GM23338 (cell line): ENCODE results near the gene RPS21. TPM values are rescaled to one million over a fixed set of nuclear protein-coding genes. Genes with fewer than 3 reads are reported as not detected.

Experiments used
- ATAC-seq: fragments of 200-7000 bp; cut with Tn5 transposase; 3 replicates; pipeline ENCODE4 v1.9.1; 2020
- DNase-seq: peaks from one replicate; pipeline ENCODE4 v3.0.0-alpha.2; 2015; ENCODE audit warnings: low spot score
- H2AFZ ChIP-seq: fragments of 200-600 bp; sonication (generic); 2 replicates; pipeline ENCODE4 v1.8.0; 2016; ENCODE audit warnings: antibody characterized with exemption, mild to moderate bottlenecking, moderate library complexity
- H3F3A ChIP-seq: fragments of 200-600 bp; sonication (generic); replicated peaks from 2 replicates; pipeline ENCODE4 v1.8.0; 2017; ENCODE audit warnings: antibody characterized with exemption, mixed run types, low read depth
- H3K27ac ChIP-seq: fragments of 200-600 bp; sonication (generic); 2 replicates; pipeline ENCODE4 v1.6.1; 2016; ENCODE audit warnings: low read depth
- H3K27me3 ChIP-seq: fragments of 200-600 bp; sonication (generic); 2 replicates; pipeline ENCODE4 v1.8.0; 2016; ENCODE audit warnings: mild to moderate bottlenecking, mixed run types, moderate library complexity; ENCODE audit not compliant: insufficient read depth
- H3K36me3 ChIP-seq: fragments of 200-600 bp; sonication (generic); 2 replicates; pipeline ENCODE4 v1.8.0; 2016; ENCODE audit warnings: mild to moderate bottlenecking; ENCODE audit not compliant: insufficient read depth
- H3K4me1 ChIP-seq: fragments of 200-600 bp; sonication (generic); 2 replicates; pipeline ENCODE4 v1.8.0; 2016; ENCODE audit warnings: mild to moderate bottlenecking, moderate library complexity; ENCODE audit not compliant: insufficient read depth
- H3K4me2 ChIP-seq: fragments of 200-600 bp; sonication (generic); 2 replicates; pipeline ENCODE4 v1.7.1; 2017; ENCODE audit warnings: mixed run types
- H3K4me3 ChIP-seq: fragments of 200-600 bp; sonication (generic); 2 replicates; pipeline ENCODE4 v1.6.1; 2016; ENCODE audit warnings: mixed run types
- H3K79me2 ChIP-seq: fragments of 200-600 bp; sonication (generic); replicated peaks from 2 replicates; pipeline ENCODE4 v1.8.0; 2017; ENCODE audit warnings: mild to moderate bottlenecking; ENCODE audit not compliant: insufficient read depth
- H3K9me2 ChIP-seq: fragments of 200-600 bp; sonication (generic); 2 replicates; pipeline ENCODE4 v1.8.0; 2017; ENCODE audit not compliant: insufficient read depth
- H4K20me1 ChIP-seq: fragments of 200-600 bp; sonication (generic); replicated peaks from 2 replicates; pipeline ENCODE4 v1.8.0; 2017; ENCODE audit warnings: mild to moderate bottlenecking; ENCODE audit not compliant: insufficient read depth
- H3K27ac Mint-ChIP-seq: 2 replicates; pipeline ENCODE4 v1.8.0; 2020; ENCODE audit warnings: inconsistent platforms, mild to moderate bottlenecking, moderate library complexity, mixed read lengths
- H3K27me3 Mint-ChIP-seq: 3 replicates; pipeline ENCODE4 v1.8.0; 2022; ENCODE audit warnings: low read depth, mild to moderate bottlenecking, moderate library complexity, mixed read lengths, inconsistent platforms; ENCODE audit not compliant: insufficient read depth, poor library complexity
- H3K36me3 Mint-ChIP-seq: 3 replicates; pipeline ENCODE4 v1.8.0; 2021; ENCODE audit warnings: low read depth, mild to moderate bottlenecking, inconsistent platforms, moderate library complexity, mixed read lengths
- H3K4me1 Mint-ChIP-seq: 3 replicates; pipeline ENCODE4 v1.8.0; 2020; ENCODE audit warnings: mild to moderate bottlenecking, inconsistent platforms, mixed read lengths
- H3K4me3 Mint-ChIP-seq: 3 replicates; pipeline ENCODE4 v1.8.0; 2021; ENCODE audit warnings: moderate library complexity, mild to moderate bottlenecking, inconsistent platforms, mixed read lengths
- H3K9me3 Mint-ChIP-seq: 3 replicates; pipeline ENCODE4 v1.8.0; 2020; ENCODE audit warnings: moderate library complexity, mild to moderate bottlenecking, inconsistent platforms, mixed read lengths
- NANOG ChIP-seq: IDR thresholded peaks from 2 replicates; pipeline ENCODE4 v1.6.1; 2016; ENCODE audit warnings: antibody characterized with exemption, borderline replicate concordance
- ZNF114 ChIP-seq: fragments of 250-450 bp; sonication (Bioruptor Pico); IDR thresholded peaks from 2 replicates; pipeline ENCODE4 v1.5.0; 2020; ENCODE audit warnings: mild to moderate bottlenecking, moderate library complexity
- polyA plus RNA-seq: library from polyadenylated mRNA; unstranded; fragments of >200 nt; fragmentation: Nextera tagmentation; extraction: Ambion mirVana; gene quantifications from 2 replicates; pipeline ENCODE4 v1.2.1, GENCODE V29; 2016
- total RNA-seq: library from RNA; depleted of rRNA; stranded (reverse); fragments of >200 nt; shearing (Covaris generic); gene quantifications from 2 replicates; pipeline ENCODE4 v1.2.3, GENCODE V29; 2014
- TF ChIP-seq, protein P1 (sequence below): fragments of 250-450 bp; sonication (Bioruptor Pico); IDR thresholded peaks from 2 replicates; pipeline ENCODE4 v1.5.0; 2020; ENCODE audit warnings: mild to moderate bottlenecking, moderate library complexity
- TF ChIP-seq, protein P2 (sequence below): IDR thresholded peaks from one replicate; pipeline ENCODE4 v1.6.1; 2018; ENCODE audit warnings: antibody characterized with exemption; ENCODE audit not compliant: unreplicated experiment

Gene RPS21
- total and polyA plus RNA-seq, 2 experiments from 2014 or later = 759 to 2,298 TPM

DNA sequence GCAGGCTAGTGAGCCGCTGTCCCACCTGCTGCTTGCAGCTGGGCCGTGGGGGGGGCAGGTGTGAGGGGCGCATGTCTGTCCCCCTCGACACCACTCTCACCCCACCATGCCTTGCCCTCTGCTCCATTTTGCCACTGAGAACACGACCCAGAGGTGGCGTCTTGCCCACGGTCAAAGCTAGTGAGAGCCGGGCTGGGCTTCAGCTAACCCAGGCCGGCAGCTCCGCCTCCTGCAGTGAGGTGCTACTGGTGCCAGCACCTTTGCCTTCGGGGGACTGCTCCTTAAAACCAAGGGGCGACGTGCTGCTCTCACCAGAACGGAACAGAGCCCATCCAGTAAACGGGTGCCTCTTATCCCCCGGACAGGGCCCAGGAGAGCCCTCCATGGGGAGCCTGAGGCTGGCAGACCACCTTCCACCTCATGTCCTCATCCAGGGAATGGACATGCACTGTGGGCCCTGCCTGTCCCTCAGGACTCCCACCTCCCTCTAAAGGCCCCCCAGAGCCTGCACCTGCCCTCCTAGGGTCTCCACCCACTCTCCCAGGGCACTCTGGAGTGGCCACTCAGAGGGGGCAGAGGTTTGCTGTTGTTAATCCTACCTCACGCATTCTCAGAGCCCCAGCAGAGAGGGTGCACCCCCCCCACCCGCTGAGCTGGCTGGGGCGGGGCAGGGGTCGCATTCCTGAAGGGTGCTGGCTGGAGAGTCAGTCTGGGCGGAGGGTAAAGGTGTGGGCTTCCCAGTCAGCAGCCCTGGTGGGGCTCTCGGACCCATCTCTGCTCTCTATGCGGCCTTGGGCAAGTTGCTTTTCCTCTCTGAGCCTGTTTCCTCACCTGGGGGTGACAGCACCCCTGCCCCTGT lies 37.6 kb downstream of the RPS21 start:
- H3K4me1 Mint-ChIP-seq = peaks cover 37% of the 10 kb centered on the region
- ATAC-seq = no peak

More for the DNA sequence above, 37.6 kb downstream of the RPS21 start:
- Mint-ChIP-seq H3K27ac (no peak overlapping the region), H3K36me3 (no peaks in the 10 kb centered on the region), H3K4me3 (no peak overlapping the region), H3K27me3 (peaks cover 6% of the 10 kb centered on the region), H3K9me3 (no peaks in the 10 kb centered on the region)
- Histone ChIP-seq H4K20me1 (no peaks in the 10 kb centered on the region), H3K79me2 (no peaks in the 10 kb centered on the region), H3K4me2 (no peak overlapping the region), H3K27me3 (no peaks in the 10 kb centered on the region), H3K4me1 (peaks cover 16% of the 10 kb centered on the region), H3K9me2 (no peaks in the 10 kb centered on the region), H3F3A (peaks cover 12% of the 10 kb centered on the region), H2AFZ (no peak overlapping the region), H3K36me3 (no peaks in the 10 kb centered on the region), H3K27ac (no peak overlapping the region), H3K4me3 (no peak overlapping the region)
- TF ChIP-seq, protein P1, sequence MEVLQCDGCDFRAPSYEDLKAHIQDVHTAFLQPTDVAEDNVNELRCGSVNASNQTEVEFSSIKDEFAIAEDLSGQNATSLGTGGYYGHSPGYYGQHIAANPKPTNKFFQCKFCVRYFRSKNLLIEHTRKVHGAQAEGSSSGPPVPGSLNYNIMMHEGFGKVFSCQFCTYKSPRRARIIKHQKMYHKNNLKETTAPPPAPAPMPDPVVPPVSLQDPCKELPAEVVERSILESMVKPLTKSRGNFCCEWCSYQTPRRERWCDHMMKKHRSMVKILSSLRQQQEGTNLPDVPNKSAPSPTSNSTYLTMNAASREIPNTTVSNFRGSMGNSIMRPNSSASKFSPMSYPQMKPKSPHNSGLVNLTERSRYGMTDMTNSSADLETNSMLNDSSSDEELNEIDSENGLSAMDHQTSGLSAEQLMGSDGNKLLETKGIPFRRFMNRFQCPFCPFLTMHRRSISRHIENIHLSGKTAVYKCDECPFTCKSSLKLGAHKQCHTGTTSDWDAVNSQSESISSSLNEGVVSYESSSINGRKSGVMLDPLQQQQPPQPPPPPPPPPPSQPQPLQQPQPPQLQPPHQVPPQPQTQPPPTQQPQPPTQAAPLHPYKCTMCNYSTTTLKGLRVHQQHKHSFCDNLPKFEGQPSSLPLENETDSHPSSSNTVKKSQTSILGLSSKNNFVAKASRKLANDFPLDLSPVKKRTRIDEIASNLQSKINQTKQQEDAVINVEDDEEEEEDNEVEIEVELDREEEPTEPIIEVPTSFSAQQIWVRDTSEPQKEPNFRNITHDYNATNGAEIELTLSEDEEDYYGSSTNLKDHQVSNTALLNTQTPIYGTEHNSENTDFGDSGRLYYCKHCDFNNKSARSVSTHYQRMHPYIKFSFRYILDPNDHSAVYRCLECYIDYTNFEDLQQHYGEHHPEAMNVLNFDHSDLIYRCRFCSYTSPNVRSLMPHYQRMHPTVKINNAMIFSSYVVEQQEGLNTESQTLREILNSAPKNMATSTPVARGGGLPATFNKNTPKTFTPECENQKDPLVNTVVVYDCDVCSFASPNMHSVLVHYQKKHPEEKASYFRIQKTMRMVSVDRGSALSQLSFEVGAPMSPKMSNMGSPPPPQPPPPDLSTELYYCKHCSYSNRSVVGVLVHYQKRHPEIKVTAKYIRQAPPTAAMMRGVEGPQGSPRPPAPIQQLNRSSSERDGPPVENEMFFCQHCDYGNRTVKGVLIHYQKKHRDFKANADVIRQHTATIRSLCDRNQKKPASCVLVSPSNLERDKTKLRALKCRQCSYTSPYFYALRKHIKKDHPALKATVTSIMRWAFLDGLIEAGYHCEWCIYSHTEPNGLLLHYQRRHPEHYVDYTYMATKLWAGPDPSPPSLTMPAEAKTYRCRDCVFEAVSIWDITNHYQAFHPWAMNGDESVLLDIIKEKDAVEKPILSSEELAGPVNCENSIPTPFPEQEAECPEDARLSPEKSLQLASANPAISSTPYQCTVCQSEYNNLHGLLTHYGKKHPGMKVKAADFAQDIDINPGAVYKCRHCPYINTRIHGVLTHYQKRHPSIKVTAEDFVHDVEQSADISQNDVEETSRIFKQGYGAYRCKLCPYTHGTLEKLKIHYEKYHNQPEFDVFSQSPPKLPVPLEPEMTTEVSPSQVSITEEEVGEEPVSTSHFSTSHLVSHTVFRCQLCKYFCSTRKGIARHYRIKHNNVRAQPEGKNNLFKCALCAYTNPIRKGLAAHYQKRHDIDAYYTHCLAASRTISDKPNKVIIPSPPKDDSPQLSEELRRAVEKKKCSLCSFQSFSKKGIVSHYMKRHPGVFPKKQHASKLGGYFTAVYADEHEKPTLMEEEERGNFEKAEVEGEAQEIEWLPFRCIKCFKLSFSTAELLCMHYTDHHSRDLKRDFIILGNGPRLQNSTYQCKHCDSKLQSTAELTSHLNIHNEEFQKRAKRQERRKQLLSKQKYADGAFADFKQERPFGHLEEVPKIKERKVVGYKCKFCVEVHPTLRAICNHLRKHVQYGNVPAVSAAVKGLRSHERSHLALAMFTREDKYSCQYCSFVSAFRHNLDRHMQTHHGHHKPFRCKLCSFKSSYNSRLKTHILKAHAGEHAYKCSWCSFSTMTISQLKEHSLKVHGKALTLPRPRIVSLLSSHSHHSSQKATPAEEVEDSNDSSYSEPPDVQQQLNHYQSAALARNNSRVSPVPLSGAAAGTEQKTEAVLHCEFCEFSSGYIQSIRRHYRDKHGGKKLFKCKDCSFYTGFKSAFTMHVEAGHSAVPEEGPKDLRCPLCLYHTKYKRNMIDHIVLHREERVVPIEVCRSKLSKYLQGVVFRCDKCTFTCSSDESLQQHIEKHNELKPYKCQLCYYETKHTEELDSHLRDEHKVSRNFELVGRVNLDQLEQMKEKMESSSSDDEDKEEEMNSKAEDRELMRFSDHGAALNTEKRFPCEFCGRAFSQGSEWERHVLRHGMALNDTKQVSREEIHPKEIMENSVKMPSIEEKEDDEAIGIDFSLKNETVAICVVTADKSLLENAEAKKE (CRISPR knock-in tag) = no peak
- TF ChIP-seq ZNF114 (CRISPR knock-in tag) (no peak), NANOG (no peak)
- TF ChIP-seq, protein P2, sequence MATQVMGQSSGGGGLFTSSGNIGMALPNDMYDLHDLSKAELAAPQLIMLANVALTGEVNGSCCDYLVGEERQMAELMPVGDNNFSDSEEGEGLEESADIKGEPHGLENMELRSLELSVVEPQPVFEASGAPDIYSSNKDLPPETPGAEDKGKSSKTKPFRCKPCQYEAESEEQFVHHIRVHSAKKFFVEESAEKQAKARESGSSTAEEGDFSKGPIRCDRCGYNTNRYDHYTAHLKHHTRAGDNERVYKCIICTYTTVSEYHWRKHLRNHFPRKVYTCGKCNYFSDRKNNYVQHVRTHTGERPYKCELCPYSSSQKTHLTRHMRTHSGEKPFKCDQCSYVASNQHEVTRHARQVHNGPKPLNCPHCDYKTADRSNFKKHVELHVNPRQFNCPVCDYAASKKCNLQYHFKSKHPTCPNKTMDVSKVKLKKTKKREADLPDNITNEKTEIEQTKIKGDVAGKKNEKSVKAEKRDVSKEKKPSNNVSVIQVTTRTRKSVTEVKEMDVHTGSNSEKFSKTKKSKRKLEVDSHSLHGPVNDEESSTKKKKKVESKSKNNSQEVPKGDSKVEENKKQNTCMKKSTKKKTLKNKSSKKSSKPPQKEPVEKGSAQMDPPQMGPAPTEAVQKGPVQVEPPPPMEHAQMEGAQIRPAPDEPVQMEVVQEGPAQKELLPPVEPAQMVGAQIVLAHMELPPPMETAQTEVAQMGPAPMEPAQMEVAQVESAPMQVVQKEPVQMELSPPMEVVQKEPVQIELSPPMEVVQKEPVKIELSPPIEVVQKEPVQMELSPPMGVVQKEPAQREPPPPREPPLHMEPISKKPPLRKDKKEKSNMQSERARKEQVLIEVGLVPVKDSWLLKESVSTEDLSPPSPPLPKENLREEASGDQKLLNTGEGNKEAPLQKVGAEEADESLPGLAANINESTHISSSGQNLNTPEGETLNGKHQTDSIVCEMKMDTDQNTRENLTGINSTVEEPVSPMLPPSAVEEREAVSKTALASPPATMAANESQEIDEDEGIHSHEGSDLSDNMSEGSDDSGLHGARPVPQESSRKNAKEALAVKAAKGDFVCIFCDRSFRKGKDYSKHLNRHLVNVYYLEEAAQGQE = no peak
- DNase-seq = no peak
